Loucy (cell line): Measurements from ENCODE around the gene SMG9.

Source experiments
- H2AFZ ChIP-seq: fragments of 200-600 bp; sonication (generic); 2 replicates; pipeline ENCODE4 v1.6.0; 2016; ENCODE audit warnings: antibody characterized with exemption, mild to moderate bottlenecking, low read length, moderate library complexity
- H3F3A ChIP-seq: fragments of 200-600 bp; 2 replicates; pipeline ENCODE4 v1.6.0; 2016; ENCODE audit warnings: antibody characterized with exemption, low read depth, mild to moderate bottlenecking
- H3K27me3 ChIP-seq: fragments of 200-600 bp; sonication (generic); 2 replicates; pipeline ENCODE4 v1.6.1; 2014; ENCODE audit warnings: low read length, mild to moderate bottlenecking; ENCODE audit not compliant: insufficient read depth, poor library complexity, severe bottlenecking
- H3K36me3 ChIP-seq: fragments of 200-600 bp; sonication (generic); 2 replicates; pipeline ENCODE4 v1.6.1; 2016; ENCODE audit warnings: low read length; ENCODE audit not compliant: insufficient read depth
- H3K4me1 ChIP-seq: fragments of 200-600 bp; sonication (generic); 2 replicates; pipeline ENCODE4 v1.5.1; 2014; ENCODE audit warnings: low read length, mild to moderate bottlenecking; ENCODE audit not compliant: insufficient read depth, poor library complexity, severe bottlenecking
- H3K4me2 ChIP-seq: fragments of 200-600 bp; sonication (generic); 2 replicates; pipeline ENCODE4 v1.6.0; 2014; ENCODE audit warnings: antibody characterized with exemption, low read length, low read depth, mild to moderate bottlenecking; ENCODE audit not compliant: poor library complexity, severe bottlenecking
- H3K4me3 ChIP-seq: fragments of 200-600 bp; sonication (generic); 2 replicates; pipeline ENCODE4 v1.5.1; 2014; ENCODE audit warnings: low read length, mild to moderate bottlenecking, mixed read lengths; ENCODE audit not compliant: poor library complexity, severe bottlenecking
- H3K79me2 ChIP-seq: fragments of 200-600 bp; sonication (generic); 2 replicates; pipeline ENCODE4 v1.6.1; 2014; ENCODE audit warnings: low read length; ENCODE audit not compliant: insufficient read depth
- H3K9ac ChIP-seq: fragments of 200-600 bp; sonication (generic); 2 replicates; pipeline ENCODE4 v1.6.0; 2014; ENCODE audit warnings: mild to moderate bottlenecking, low read depth, low read length, moderate library complexity; ENCODE audit not compliant: poor library complexity, severe bottlenecking
- H3K9me2 ChIP-seq: fragments of 200-600 bp; sonication (generic); replicated peaks from 2 replicates; pipeline ENCODE4 v1.6.1; 2016; ENCODE audit warnings: low read depth, low read length, mixed read lengths
- H3K9me3 ChIP-seq: fragments of 200-600 bp; sonication (generic); 2 replicates; pipeline ENCODE4 v1.6.1; 2014; ENCODE audit warnings: mild to moderate bottlenecking, antibody characterized with exemption, low read length, low read depth; ENCODE audit not compliant: insufficient read depth
- H4K20me1 ChIP-seq: fragments of 200-600 bp; sonication (generic); 2 replicates; pipeline ENCODE4 v1.6.0; 2014; ENCODE audit warnings: antibody characterized with exemption, low read length, mild to moderate bottlenecking; ENCODE audit not compliant: insufficient read depth, poor library complexity, severe bottlenecking
- EZH2phosphoT487 ChIP-seq: fragments of 200-600 bp; IDR thresholded peaks from 2 replicates; pipeline ENCODE4 v1.6.1; 2018; ENCODE audit warnings: antibody characterized with exemption, mild to moderate bottlenecking, moderate library complexity, borderline replicate concordance
- TF ChIP-seq, protein P1 (sequence below): fragments of 200-600 bp; sonication (generic); conservative IDR thresholded peaks from 2 replicates; pipeline ENCODE4 v1.5.1; 2014; ENCODE audit warnings: mild to moderate bottlenecking, antibody characterized with exemption, low read length

Gene SMG9

DNA sequence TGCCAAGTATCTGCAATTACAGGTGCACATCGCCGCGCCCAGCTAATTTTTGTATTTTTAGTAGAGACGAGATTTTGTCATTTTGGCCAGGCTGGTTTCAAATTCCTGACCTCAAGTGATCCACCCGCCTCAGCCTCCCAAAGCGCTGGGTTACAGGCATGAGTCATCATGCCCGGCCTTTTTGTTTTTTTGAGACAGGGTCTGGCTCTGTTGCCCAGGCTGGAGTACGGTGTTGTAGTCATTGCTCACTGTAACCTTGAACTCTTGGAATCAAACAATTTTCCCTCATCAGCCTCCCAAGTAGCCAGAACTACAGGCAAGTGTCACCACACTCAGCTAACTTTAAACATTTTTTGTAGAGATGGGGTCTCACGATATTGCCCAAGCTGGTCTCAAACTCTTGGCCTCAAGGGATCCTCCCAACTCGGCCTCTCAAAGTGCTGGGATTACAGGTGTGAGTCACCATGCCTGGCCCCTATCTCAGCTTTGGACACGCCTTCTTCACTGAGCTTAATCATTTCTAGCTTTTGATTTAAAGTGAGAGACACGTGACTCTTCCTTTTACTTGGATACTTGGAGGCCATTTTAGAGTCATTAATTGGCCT, 42.9 kb downstream of the SMG9 start:
- Histone ChIP-seq H4K20me1 (no peaks in the 10 kb centered on the region), H3K4me3 (no peak overlapping the region), H2AFZ (no peak overlapping the region), H3F3A (no peaks in the 10 kb centered on the region), H3K27me3 (no peaks in the 10 kb centered on the region), H3K9me2 (no peaks in the 10 kb centered on the region), H3K9ac (no peak overlapping the region), H3K4me1 (no peaks in the 10 kb centered on the region), H3K79me2 (no peaks in the 10 kb centered on the region), H3K9me3 (no peaks in the 10 kb centered on the region), H3K36me3 (no peaks in the 10 kb centered on the region), H3K4me2 (no peak overlapping the region)
- TF ChIP-seq EZH2phosphoT487, result no peak
- TF ChIP-seq, protein P1, sequence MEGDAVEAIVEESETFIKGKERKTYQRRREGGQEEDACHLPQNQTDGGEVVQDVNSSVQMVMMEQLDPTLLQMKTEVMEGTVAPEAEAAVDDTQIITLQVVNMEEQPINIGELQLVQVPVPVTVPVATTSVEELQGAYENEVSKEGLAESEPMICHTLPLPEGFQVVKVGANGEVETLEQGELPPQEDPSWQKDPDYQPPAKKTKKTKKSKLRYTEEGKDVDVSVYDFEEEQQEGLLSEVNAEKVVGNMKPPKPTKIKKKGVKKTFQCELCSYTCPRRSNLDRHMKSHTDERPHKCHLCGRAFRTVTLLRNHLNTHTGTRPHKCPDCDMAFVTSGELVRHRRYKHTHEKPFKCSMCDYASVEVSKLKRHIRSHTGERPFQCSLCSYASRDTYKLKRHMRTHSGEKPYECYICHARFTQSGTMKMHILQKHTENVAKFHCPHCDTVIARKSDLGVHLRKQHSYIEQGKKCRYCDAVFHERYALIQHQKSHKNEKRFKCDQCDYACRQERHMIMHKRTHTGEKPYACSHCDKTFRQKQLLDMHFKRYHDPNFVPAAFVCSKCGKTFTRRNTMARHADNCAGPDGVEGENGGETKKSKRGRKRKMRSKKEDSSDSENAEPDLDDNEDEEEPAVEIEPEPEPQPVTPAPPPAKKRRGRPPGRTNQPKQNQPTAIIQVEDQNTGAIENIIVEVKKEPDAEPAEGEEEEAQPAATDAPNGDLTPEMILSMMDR, result no peak

GRCh38 chr19:43708716-43709115, 46.0 kb downstream of the SMG9 start:
- Histone ChIP-seq H3K4me2 (no peak overlapping the region), H3K27me3 (no peaks in the 10 kb centered on the region), H3F3A (no peaks in the 10 kb centered on the region), H3K9me2 (no peaks in the 10 kb centered on the region), H3K9me3 (no peaks in the 10 kb centered on the region), H3K4me3 (no peak overlapping the region), H4K20me1 (no peaks in the 10 kb centered on the region), H3K79me2 (no peaks in the 10 kb centered on the region), H3K4me1 (no peaks in the 10 kb centered on the region), H3K36me3 (no peaks in the 10 kb centered on the region), H3K9ac (no peak overlapping the region), H2AFZ (no peak overlapping the region)
- no peak for TF ChIP-seq EZH2phosphoT487
- TF ChIP-seq, protein P1, result no peak

DNA sequence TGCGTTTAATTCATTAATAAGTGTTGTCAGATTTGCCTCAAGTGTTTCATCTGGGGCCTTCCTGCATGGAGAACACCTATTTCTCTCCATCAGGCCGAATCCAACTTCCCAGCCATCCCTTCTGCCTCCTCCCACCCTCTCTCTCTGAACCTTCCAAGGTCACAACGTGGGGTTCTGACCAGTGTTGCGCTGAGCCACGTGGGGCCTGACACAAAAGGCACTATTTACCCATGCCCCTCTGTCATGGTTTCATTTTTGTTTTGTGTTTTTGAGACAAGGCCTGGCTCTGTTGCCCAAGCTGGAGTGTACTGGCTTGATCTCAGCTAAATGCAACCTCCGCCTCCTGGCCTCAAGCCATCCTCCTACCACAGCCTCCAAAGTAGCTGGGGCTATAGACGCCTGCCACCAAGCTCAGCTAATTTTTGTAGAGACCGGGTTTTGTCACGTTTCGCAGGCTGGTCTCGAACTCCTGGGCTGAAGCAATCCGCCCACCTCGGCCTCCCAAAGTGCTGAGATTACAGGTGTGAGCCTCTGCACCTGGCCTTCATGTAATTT, 47.5 kb downstream of the SMG9 start:
- no peaks in the 10 kb centered on the region for H3K27me3 ChIP-seq
- H3K4me2 ChIP-seq, result no peak overlapping the region
- H3K9me3 ChIP-seq, result no peaks in the 10 kb centered on the region
- H3K79me2 ChIP-seq, result no peaks in the 10 kb centered on the region
- no peak overlapping the region for H3K9ac ChIP-seq
- H3K4me3 ChIP-seq, result no peak overlapping the region
- no peaks in the 10 kb centered on the region for H3K4me1 ChIP-seq
- TF ChIP-seq EZH2phosphoT487, result no peak
- TF ChIP-seq, protein P1, result no peak
- H4K20me1 ChIP-seq, result no peaks in the 10 kb centered on the region
- H2AFZ ChIP-seq, result no peak overlapping the region
- no peaks in the 10 kb centered on the region for H3K9me2 ChIP-seq
- H3K36me3 ChIP-seq, result no peaks in the 10 kb centered on the region
- H3F3A ChIP-seq, result no peaks in the 10 kb centered on the region
